GM12873 (cell line): ENCODE results near the gene DPP4.

Experiments
- TF ChIP-seq, protein P1 (sequence below): IDR thresholded peaks from 2 replicates; pipeline ENCODE4 v1.5.1; 2012; ENCODE audit warnings: low read depth, mild to moderate bottlenecking, moderate library complexity, low read length, control low read depth; ENCODE audit not compliant: insufficient read depth; ENCODE audit errors: missing control alignments

Gene DPP4

DNA sequence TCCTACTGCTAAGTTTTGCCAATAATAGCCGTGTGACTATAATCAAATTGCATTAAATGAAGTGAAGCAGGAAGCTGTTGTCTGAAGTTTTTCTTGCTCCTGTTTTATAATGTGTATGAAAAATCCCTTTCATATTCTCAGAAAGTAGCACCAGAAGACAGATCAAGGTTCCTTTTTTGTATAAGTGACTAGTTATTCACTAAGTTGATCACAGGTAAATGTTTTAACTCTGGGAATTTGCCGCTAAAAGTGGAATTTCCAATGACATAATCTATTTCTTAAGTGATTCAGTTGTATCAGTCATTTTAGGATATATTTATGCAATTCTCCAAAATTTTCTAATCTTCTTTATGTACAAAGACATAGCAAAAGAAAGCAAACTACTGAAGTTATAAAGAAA, 99.6 kb downstream of the DPP4 start:
- TF ChIP-seq, protein P1, sequence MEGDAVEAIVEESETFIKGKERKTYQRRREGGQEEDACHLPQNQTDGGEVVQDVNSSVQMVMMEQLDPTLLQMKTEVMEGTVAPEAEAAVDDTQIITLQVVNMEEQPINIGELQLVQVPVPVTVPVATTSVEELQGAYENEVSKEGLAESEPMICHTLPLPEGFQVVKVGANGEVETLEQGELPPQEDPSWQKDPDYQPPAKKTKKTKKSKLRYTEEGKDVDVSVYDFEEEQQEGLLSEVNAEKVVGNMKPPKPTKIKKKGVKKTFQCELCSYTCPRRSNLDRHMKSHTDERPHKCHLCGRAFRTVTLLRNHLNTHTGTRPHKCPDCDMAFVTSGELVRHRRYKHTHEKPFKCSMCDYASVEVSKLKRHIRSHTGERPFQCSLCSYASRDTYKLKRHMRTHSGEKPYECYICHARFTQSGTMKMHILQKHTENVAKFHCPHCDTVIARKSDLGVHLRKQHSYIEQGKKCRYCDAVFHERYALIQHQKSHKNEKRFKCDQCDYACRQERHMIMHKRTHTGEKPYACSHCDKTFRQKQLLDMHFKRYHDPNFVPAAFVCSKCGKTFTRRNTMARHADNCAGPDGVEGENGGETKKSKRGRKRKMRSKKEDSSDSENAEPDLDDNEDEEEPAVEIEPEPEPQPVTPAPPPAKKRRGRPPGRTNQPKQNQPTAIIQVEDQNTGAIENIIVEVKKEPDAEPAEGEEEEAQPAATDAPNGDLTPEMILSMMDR, result no peak

DNA sequence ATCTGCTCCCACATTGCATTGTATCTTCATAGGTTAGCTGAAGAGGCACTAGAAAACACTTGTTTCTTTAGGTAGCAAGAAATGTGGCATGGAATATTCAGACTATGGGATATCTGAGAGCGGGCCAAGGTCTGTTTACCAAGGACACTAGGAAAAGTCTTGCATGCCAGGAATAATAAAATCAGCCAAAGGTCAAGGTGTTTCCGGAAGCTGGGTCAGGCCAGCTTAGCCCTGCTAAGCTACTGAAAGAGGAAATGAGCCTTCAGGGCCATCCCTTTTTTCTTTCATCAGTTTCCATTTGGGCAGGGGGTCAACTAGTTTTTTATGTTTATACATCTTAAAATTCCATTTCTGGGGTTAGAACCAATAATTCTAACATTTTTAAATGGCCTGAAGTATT, 101.1 kb downstream of the DPP4 start:
- TF ChIP-seq, protein P1, result no peak

DNA sequence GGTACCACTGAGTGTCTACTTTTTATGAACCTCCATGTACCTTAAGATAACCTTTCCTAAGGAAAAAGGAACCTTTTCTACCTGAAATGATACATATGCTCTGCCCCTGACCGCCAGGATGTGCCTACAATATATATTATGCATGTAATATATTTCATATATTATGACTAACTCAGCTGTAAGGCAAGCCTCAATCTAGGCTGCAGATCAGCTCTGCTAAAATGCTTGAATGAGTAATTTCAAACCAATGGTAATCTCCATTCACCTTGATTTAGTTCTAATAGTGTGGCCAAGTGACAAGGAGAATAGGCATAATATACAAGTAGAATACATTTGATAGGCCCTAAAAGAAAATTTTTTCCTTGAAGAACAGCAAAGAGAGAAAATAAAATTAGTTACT, 101.8 kb downstream of the DPP4 start:
- TF ChIP-seq, protein P1, result no peak

DNA sequence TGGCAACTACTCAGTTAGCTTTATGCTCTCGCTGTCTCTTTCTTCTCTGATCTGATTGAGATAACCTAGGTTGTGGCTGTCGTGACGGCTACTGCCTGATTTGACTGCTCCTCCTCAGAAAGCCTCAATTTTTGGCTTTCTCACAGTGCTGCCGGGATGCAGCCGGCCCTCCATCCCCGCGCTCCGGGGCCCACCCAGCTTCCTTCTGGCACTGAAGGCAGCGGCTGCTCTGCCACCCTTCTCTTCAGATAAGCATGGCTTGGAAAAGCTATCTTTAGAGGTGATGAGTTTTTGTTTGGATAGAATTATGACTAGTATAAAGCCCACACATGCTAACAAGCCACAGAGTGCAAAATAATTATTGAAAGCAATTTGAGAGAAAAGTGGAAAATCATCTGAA, 102.5 kb downstream of the DPP4 start:
- TF ChIP-seq, protein P1, result no peak

DNA sequence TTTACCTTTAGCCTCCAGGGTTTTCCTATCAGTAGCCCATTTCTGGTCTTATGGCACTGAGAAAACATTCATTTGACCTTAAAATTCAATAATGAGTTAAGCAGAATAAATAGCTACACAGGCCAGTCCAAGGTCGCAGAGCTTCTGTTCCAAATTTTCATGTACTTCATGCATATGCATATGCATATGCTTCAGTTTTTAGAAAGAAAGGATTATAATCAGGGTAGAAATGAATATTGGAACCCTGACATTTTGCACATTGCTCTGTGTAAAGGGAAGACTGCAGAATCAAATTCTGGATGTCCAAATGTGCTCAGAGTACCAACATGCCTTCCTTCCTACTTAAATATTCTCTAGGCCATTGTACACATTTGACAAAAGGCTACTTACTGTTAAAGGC, 104.9 kb downstream of the DPP4 start:
- TF ChIP-seq, protein P1, result no peak

DNA sequence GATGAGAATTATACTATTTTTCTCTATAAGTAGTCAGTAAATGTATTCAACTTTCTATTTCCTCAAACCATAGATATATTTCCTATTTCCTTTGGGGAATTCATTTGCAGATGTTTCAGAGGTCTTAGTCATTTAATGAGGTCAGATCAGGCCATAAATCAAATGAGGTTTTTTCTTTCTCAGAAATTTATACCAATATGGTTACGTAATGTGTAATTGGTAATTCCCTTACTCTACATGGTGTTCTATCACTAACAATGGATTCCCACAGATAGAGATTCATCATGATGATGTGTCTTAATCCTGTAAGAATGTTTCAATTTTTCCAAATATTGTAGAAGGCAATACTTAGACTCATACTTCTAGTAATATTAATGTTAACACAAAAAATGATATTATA, 108.0 kb downstream of the DPP4 start:
- TF ChIP-seq, protein P1, result no peak

DNA sequence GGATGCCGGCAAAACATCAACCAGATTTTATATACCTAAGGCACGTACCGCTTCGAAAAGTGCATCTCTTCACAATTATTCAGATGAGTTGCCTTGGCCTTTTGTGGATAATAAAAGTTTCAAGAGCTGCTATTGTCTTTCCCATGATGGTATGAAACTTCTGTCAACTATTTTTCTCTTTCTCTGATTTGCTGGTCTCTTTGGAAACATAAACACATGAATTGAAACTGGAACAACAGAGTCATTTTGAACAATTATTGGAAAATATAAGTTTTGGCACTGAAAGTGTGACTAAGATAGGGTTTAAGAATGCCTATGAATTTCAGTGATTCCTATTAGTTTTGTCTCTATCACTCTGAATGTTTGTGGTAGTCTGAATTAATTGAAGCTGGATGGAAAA, 109.9 kb downstream of the DPP4 start:
- TF ChIP-seq, protein P1, result no peak

DNA sequence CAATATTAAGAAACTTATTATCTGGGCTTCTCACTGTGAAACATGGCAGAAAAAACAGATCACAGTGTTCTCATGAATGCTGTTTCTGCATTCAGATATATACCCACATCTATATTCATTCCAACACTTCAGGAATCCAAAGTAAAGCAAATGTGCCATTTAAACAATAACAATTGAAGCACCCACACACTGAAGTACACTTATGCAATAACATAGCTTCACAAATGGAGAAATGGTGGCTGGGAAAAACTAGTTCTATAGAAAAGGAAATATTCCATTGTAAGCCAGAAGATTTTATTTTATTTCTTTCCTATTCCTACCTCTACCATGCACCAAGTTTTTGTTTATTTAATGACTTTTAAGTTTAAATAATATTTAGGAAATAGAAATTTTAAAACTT, 111.9 kb downstream of the DPP4 start:
- TF ChIP-seq, protein P1, result no peak
